ENCODE measurements around the gene SETMAR.

- TF ChIP-seq CTCF (conservative IDR thresholded peaks at IDR 0.05 in 1 of 2, IDR thresholded peaks at IDR 0.05 in 1 of 2; ENCODE audit: low read depth in 1 of 2, low read length in 2 of 2) (no peak), EZH2 (IDR thresholded peaks at IDR 0.05; ENCODE audit: low read length, missing control alignments) (no peak)
These were observed 52.4 kb downstream of the SETMAR start for GRCh38 chr3:4355401-4356219.

Measured in fibroblast of lung (primary cell).